ENCODE data around the gene DOLPP1. TPM values are rescaled to one million over a fixed set of nuclear protein-coding genes. Genes with fewer than 3 reads are reported as not detected.

Gene DOLPP1
- total RNA-seq, 2 donors from 2014 or later: 13.5 to 24.1 TPM

GRCh38 chr9:129075996-129076639 lies 4.8 kb upstream of the DOLPP1 start:
- TF ChIP-seq POLR2AphosphoS5 (IDR thresholded peaks at IDR 0.05): no peak
- TF ChIP-seq CTCF (IDR thresholded peaks at IDR 0.05): no peak
- TF ChIP-seq POLR2A (IDR thresholded peaks at IDR 0.05): no peak
- H3K27me3 ChIP-seq (replicated peaks; ENCODE audit: insufficient read depth): no peaks in the 10 kb centered on the region
- no peaks in the 10 kb centered on the region for H3K36me3 ChIP-seq
- no peak overlapping the region for H3K4me3 ChIP-seq
- no peak overlapping the region for H3K27ac ChIP-seq
- no peak for DNase-seq (ENCODE audit: low spot score)
- intact Hi-C loops (cut with DNase I): no loop called here
- H3K4me1 ChIP-seq (replicated peaks): no peaks in the 10 kb centered on the region
- 88% methylated on average over 16 of the region's 16 CpGs for WGBS
- no peaks in the 10 kb centered on the region for H3K9me3 ChIP-seq

- no peak overlapping the region for H3K4me3 ChIP-seq
- no peaks in the 10 kb centered on the region for H3K27me3 ChIP-seq (replicated peaks; ENCODE audit: insufficient read depth)
- WGBS: 93% methylated on average over 11 of the region's 11 CpGs
- no peak for DNase-seq (ENCODE audit: low spot score)
- H3K4me1 ChIP-seq (replicated peaks): no peaks in the 10 kb centered on the region
- no peak overlapping the region for H3K27ac ChIP-seq
- H3K36me3 ChIP-seq: no peaks in the 10 kb centered on the region
- intact Hi-C loops (cut with DNase I): no loop called here
- no peak for TF ChIP-seq POLR2A (IDR thresholded peaks at IDR 0.05)
- no peak for TF ChIP-seq CTCF (IDR thresholded peaks at IDR 0.05)
- no peak for TF ChIP-seq POLR2AphosphoS5 (IDR thresholded peaks at IDR 0.05)
- H3K9me3 ChIP-seq: no peaks in the 10 kb centered on the region
Observed at GRCh38 chr9:129076640-129077037, 4.3 kb upstream of the DOLPP1 start.

GRCh38 chr9:129077236-129077635 lies 3.7 kb upstream of the DOLPP1 start:
- no peak for DNase-seq (ENCODE audit: low spot score)
- intact Hi-C loops (cut with DNase I): no loop called here
- 77% methylated on average over 10 of the region's 10 CpGs for whole genome bisulfite sequencing
- no peaks in the 10 kb centered on the region for H3K27me3 ChIP-seq (replicated peaks; ENCODE audit: insufficient read depth)
- TF ChIP-seq POLR2AphosphoS5 (IDR thresholded peaks at IDR 0.05) (no peak), POLR2A (IDR thresholded peaks at IDR 0.05) (no peak), CTCF (IDR thresholded peaks at IDR 0.05) (no peak)
- no peak overlapping the region for H3K27ac ChIP-seq
- no peaks in the 10 kb centered on the region for H3K9me3 ChIP-seq
- peaks cover 6% of the 10 kb centered on the region for H3K4me1 ChIP-seq (replicated peaks)
- no peaks in the 10 kb centered on the region for H3K36me3 ChIP-seq
- no peak overlapping the region for H3K4me3 ChIP-seq

GRCh38 chr9:129078691-129079503 lies 2.0 kb upstream of the DOLPP1 start:
- no peak for DNase-seq (ENCODE audit: low spot score)
- Histone ChIP-seq H3K27ac (no peak overlapping the region), H3K4me3 (no peak overlapping the region), H3K27me3 (replicated peaks; ENCODE audit: insufficient read depth) (no peaks in the 10 kb centered on the region), H3K4me1 (replicated peaks) (peaks cover 9% of the 10 kb centered on the region), H3K36me3 (no peaks in the 10 kb centered on the region), H3K9me3 (no peaks in the 10 kb centered on the region)
- WGBS: 86% methylated on average over 18 of the region's 18 CpGs
- TF ChIP-seq POLR2AphosphoS5 (IDR thresholded peaks at IDR 0.05) (no peak), POLR2A (IDR thresholded peaks at IDR 0.05) (no peak), CTCF (IDR thresholded peaks at IDR 0.05) (no peak)
- intact Hi-C loops (cut with DNase I): no loop called here
